Activated T-cell treated with anti-CD3 and anti-CD28 coated beads, Interleukin-2, amount 50 U/mL, for 72 hours (primary cell): ENCODE data around the gene MOB3C. TPM values are rescaled to one million over a fixed set of nuclear protein-coding genes. Genes with fewer than 3 reads are reported as not detected.
"Not testable (repeated sequence)": the region's sequence is repeated elsewhere in the genome, so short reads cannot be mapped to it uniquely, and the experiment has no call there.

ENCODE experiments used
- ATAC-seq, 2 donors: fragments of 150-1000 bp; cut with Tn5 transposase; replicated peaks in 1 of 2; 2 replicates each; pipeline ENCODE4 v1.10.0; 2021; ENCODE audit warnings: moderate library complexity in 2 of 2, mild to moderate bottlenecking in 1 of 2
- DNase-seq, 2 donors: peaks; one replicate each; pipeline ENCODE4 v3.0.0; 2021 to 2022; ENCODE audit warnings: mixed read lengths in 1 of 2
- H3K27ac Mint-ChIP-seq: one replicate; pipeline ENCODE4 v1.8.0; 2022; ENCODE audit warnings: mild to moderate bottlenecking, moderate library complexity, mixed read lengths
- H3K27me3 Mint-ChIP-seq: one replicate; pipeline ENCODE4 v1.8.0; 2022; ENCODE audit warnings: low read depth, mixed read lengths
- H3K36me3 Mint-ChIP-seq, 2 donors: one replicate each; pipeline ENCODE4 v1.8.0; 2022; ENCODE audit warnings: mixed read lengths in 2 of 2, mild to moderate bottlenecking in 1 of 2; ENCODE audit not compliant: insufficient read depth in 2 of 2
- H3K4me1 Mint-ChIP-seq: one replicate; pipeline ENCODE4 v1.8.0; 2022; ENCODE audit warnings: low read depth, mixed read lengths
- H3K4me3 Mint-ChIP-seq, 2 donors: one replicate each; pipeline ENCODE4 v1.8.0; 2022; ENCODE audit warnings: mild to moderate bottlenecking in 2 of 2, mixed read lengths in 2 of 2, moderate library complexity in 2 of 2
- H3K9me3 Mint-ChIP-seq, 2 donors: one replicate each; pipeline ENCODE4 v1.8.0; 2022; ENCODE audit warnings: mixed read lengths in 2 of 2
- total RNA-seq, 2 donors: library from RNA; stranded (reverse); gene quantifications; one replicate each; pipeline ENCODE4 v1.2.3, GENCODE V29; 2022

Gene MOB3C
- total RNA-seq, result 10 to 100 TPM; 13.3 to 13.7 TPM

DNA sequence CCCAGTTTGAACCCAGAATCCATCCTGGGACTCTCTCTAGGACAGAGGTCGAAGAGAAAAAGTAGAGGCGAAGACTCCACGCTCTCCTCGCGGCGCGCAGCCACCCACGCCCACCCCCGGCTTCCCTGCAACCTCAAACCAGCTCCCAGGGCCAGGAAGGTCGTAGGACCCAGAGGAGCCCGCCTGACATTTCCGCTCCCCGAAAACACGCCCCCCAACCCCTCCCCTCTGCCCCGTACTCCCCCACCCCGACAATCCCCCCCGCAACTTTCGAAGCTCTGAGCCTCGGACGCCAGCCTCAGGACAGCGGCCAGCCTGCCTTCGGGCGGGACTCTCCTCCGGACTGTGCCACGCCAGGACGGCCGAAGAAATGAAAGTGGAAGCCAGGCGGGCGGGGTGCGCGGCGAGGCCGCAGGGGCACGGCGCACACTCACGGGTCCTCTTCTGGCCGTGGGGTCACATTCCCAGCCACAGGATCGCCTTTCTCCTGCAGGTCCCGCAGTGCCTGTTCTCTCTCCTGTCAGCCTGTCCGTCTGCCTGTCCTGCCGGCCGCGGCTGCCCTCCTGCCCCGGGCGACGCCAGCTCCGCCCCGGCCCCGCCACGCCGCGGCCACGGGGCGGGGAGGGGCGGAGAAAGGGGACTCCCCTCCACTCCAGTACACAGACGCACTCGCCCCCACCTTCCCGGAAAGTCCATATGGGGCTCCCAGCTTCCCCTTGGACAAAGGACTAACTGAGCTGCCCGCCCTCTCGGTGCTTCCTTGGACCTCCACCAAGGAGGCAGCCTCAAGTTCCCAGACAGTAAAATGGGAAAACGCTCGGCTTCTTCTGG lies at the start of gene MOB3C:
TSS of gene MOB3C (minus strand) at position 535 of the 831 bp plus-strand sequence. CDS start 3,490 bp downstream, outside the sequence.
- DNase-seq, result peak; percentile 74 to 77
- H3K4me1 Mint-ChIP-seq, result peaks cover 46% of the 10 kb centered on the region
- peak; percentile 78 to 81 for ATAC-seq
- no peaks in the 10 kb centered on the region for H3K27me3 Mint-ChIP-seq
- H3K27ac Mint-ChIP-seq, result peak within 1 kb of the TSS; percentile 91
- H3K36me3 Mint-ChIP-seq, result peaks cover 0 to 1% of the 10 kb centered on the region in 2 donors
- no peaks in the 10 kb centered on the region for H3K9me3 Mint-ChIP-seq
- H3K4me3 Mint-ChIP-seq, result peak within 1 kb of the TSS; percentile 92 to 93

DNA sequence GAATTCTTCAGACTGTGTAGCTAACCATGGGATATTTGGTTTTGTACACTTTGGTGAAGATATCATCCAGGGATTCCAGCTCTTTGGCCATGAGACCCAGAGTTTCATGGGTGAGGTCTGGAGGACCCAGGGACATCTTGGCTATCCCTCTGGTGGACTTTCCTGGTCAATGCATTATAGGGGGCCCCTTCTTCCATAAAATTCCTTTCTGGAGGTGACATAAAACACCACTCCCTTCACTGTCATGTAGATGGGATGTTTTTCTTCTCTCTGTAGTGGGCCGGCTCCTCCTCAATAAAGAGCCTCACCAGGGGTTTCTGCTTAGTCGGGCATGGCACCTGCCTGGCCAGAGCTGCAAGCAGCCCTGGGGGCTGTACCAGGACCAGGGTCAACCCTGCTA lies 49.4 kb upstream of the MOB3C start:
- H3K4me3 Mint-ChIP-seq, result peak overlapping the region; percentile 33 to 76
- peaks cover 5 to 10% of the 10 kb centered on the region in 2 donors for H3K36me3 Mint-ChIP-seq
- DNase-seq (no peak), ATAC-seq (no peak)
- H3K27me3 Mint-ChIP-seq, result no peaks in the 10 kb centered on the region
- H3K27ac Mint-ChIP-seq, result no peak overlapping the region
- peaks cover 20% of the 10 kb centered on the region for H3K4me1 Mint-ChIP-seq
- no peaks in the 10 kb centered on the region for H3K9me3 Mint-ChIP-seq

DNA sequence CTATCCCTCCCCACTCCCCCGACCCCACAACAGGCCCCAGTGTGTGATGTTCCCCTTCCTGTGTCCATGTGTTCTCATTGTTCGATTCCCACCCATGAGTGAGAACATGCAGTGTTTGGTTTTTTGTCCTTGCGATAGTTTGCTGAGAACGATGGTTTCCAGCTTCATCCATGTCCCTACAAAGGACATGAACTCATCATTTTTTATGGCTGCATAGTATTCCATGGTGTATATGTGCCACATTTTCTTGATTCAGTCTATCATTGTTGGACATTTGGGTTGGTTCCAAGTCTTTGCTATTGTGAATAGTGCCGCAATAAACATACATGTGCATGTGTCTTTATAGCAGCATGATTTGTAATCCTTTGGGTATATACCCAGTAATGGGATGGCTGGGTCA lies 46.3 kb upstream of the MOB3C start:
- not testable (repeated sequence) for DNase-seq, H3K4me3 Mint-ChIP-seq, H3K9me3 Mint-ChIP-seq, H3K27me3 Mint-ChIP-seq, ATAC-seq, H3K27ac Mint-ChIP-seq
- Mint-ChIP-seq H3K4me1 (peaks cover 38% of the 10 kb centered on the region), H3K36me3 (peaks cover 5 to 10% of the 10 kb centered on the region in 2 donors)

DNA sequence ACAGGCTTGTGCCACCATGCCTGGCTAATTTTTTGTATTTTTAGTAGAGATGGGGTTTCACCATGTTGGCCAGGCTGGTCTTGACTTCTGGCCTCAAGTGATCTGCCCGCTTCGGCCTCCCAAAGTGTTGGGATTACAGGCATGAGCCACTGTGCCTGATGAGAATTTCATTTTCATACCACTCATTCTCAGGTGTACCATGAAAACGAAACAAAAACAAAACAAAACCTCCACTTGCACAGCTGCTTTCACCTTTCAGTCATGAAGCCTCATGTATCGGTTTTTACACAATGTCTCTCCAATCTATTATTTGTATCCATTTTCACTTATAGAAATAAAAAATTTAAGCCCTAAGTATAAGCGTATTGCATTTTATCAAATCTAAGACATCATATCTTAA lies 43.5 kb upstream of the MOB3C start:
- peak in 1 of 2 donors; percentile 26 for ATAC-seq
- Mint-ChIP-seq H3K4me3 (peak overlapping the region in 1 of 2 donors; percentile 40), H3K36me3 (peaks cover 7 to 18% of the 10 kb centered on the region in 2 donors), H3K4me1 (peaks cover 20% of the 10 kb centered on the region), H3K27ac (peak overlapping the region; percentile 75)
- DNase-seq, H3K9me3 Mint-ChIP-seq, H3K27me3 Mint-ChIP-seq: not testable (repeated sequence)

DNA sequence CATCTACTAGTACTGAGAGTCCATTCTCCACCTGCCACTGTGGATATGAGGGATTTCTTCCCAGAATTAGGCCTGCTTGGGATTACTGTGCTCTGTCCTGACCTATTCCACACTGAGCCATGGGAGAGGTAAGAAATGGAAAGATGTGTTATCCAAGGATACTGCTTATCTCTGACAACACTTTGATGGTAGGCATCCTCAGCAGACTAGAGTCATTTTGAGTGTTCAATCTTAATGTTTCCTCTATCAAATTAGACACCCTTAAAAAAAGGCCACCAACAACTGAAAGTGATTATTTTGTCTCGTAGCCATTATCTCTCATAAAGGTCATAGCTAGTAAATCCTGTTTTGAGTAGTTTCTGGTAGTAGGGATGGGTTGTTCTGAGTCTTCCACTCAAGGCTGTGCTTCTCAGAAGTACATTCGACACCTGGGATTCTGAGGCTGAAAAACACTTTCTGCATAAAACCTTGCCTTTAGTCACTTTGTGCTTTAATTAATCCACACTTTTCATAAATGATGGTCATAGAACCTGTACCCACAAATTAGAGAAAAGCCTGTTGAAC lies 42.8 kb upstream of the MOB3C start:
- DNase-seq, result no peak
- Mint-ChIP-seq H3K4me1 (peaks cover 20% of the 10 kb centered on the region), H3K9me3 (peaks cover 0 to 2% of the 10 kb centered on the region in 2 donors), H3K36me3 (peaks cover 8 to 19% of the 10 kb centered on the region in 2 donors), H3K27me3 (no peaks in the 10 kb centered on the region), H3K27ac (no peak overlapping the region), H3K4me3 (no peak overlapping the region)
- peak; percentile 18 to 65 for ATAC-seq

DNA sequence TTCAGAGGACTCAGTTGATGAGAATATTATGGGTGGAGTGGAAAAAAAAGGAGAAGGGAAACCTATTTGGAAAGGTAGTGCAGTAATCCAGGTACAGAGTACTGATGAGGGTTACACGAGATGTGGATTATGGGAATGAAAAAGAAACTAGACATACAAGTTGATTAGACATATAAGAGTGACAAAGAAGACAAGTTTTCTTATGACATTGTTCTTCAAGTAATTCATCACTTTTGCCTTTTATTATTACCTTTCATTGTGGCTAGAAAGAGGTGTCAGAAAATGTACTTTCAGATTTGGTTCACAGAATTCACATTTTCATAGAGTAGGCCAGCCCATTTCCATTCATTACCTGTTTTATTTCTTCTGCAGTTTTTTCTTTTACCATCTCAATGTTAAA lies 41.2 kb upstream of the MOB3C start:
- H3K27me3 Mint-ChIP-seq, result no peaks in the 10 kb centered on the region
- peaks cover 0 to 2% of the 10 kb centered on the region in 2 donors for H3K9me3 Mint-ChIP-seq
- peaks cover 7 to 14% of the 10 kb centered on the region in 2 donors for H3K36me3 Mint-ChIP-seq
- ATAC-seq, result peak in 1 of 2 donors; percentile 62
- H3K4me1 Mint-ChIP-seq, result peaks cover 32% of the 10 kb centered on the region
- no peak for DNase-seq
- H3K4me3 Mint-ChIP-seq, result no peak overlapping the region
- H3K27ac Mint-ChIP-seq, result no peak overlapping the region

DNA sequence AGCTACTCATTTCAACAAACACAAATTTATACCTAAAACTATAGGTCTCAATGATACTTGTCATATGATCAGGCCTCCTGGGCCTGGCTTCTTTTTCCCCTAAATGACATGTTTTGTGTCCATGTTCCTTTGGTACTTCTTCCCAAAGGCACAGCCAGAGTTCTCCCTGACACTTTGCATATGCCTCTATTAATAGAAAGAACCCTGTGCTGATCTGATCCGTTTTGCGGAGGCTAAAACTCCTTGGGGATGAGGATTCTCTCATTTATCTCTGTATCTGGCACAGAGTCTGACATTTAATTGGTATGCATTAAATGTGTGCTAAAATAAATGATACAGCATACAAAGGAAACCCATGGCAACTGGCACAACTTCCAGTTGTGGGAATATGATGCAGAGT lies 40.0 kb upstream of the MOB3C start:
- Mint-ChIP-seq H3K27me3 (no peaks in the 10 kb centered on the region), H3K4me3 (no peak overlapping the region), H3K9me3 (peaks cover 0 to 2% of the 10 kb centered on the region in 2 donors), H3K4me1 (peaks cover 32% of the 10 kb centered on the region), H3K27ac (no peak overlapping the region), H3K36me3 (peaks cover 8 to 19% of the 10 kb centered on the region in 2 donors)
- ATAC-seq, result no peak
- DNase-seq, result no peak

DNA sequence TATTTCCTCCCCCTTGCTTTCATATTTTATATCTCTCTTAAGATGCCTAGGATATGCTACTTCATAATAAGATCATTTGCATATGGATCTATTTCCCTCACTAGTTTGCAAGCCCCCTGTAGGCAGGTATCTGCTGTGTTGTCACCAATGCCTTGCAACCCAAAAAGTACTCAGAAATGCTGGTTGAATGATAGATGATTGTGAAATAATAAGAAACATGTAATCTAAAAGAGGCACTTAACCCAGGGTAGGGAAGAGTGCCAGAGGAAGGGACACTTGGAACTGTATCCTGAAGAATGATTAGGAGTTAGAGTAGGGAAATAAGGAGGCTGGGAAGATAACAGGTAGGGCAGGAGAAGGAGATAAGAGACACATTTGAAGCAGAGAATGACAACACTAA lies 39.2 kb upstream of the MOB3C start:
- Mint-ChIP-seq H3K36me3 (peaks cover 8 to 21% of the 10 kb centered on the region in 2 donors), H3K27ac (no peak overlapping the region)

DNA sequence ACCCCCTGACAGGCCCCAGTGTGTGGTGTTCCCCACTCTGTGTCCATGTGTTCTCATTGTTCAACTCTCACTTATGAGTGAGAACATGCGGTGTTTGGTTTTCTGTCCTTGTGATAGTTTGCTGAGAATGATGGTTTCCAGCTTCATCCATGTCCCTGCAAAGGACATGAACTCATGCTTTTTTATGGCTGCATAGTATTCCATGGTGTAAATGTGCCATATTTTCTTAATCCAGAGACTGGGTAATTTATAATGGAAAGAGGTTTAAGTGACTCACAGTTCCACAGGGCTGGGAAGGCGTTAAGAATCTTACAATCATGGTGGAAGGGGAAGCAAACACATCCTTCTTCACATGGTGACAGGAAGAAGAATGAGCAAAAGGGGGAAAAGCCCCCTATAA lies 38.1 kb upstream of the MOB3C start:
- H3K4me1 Mint-ChIP-seq, result peaks cover 17% of the 10 kb centered on the region
- not testable (repeated sequence) for ATAC-seq, DNase-seq, H3K27me3 Mint-ChIP-seq, H3K27ac Mint-ChIP-seq, H3K4me3 Mint-ChIP-seq, H3K9me3 Mint-ChIP-seq
- H3K36me3 Mint-ChIP-seq, result peaks cover 14 to 26% of the 10 kb centered on the region in 2 donors

More for the DNA sequence above, 39.2 kb upstream of the MOB3C start:
- DNase-seq (no peak), ATAC-seq (no peak)
- no peak overlapping the region for H3K4me3 Mint-ChIP-seq
- peaks cover 0 to 2% of the 10 kb centered on the region in 2 donors for H3K9me3 Mint-ChIP-seq
- no peaks in the 10 kb centered on the region for H3K27me3 Mint-ChIP-seq
- peaks cover 29% of the 10 kb centered on the region for H3K4me1 Mint-ChIP-seq

DNA sequence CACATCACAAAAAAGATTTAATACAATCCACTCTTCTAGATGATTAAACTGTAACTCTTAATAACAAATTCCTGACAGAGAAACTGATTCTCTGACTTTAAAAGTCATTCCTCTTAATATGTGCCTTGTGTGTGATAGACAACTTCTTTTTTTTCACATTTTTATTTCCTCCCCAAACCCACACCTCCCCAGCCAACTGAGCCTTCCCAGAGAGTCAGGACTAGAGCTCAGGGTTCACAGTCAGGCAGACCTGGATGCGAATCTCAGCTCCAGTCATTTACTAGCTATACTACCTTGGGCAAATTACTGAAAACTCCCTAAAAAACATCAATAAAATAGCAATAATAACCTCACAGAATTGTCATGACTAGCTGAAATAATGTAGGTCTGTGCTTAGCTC lies 37.4 kb upstream of the MOB3C start:
- Mint-ChIP-seq H3K4me1 (peaks cover 11% of the 10 kb centered on the region), H3K36me3 (peaks cover 16 to 30% of the 10 kb centered on the region in 2 donors), H3K4me3 (no peak overlapping the region), H3K27me3 (no peaks in the 10 kb centered on the region), H3K27ac (no peak overlapping the region), H3K9me3 (peaks cover 2 to 3% of the 10 kb centered on the region in 2 donors)
- DNase-seq, result no peak
- no peak for ATAC-seq

DNA sequence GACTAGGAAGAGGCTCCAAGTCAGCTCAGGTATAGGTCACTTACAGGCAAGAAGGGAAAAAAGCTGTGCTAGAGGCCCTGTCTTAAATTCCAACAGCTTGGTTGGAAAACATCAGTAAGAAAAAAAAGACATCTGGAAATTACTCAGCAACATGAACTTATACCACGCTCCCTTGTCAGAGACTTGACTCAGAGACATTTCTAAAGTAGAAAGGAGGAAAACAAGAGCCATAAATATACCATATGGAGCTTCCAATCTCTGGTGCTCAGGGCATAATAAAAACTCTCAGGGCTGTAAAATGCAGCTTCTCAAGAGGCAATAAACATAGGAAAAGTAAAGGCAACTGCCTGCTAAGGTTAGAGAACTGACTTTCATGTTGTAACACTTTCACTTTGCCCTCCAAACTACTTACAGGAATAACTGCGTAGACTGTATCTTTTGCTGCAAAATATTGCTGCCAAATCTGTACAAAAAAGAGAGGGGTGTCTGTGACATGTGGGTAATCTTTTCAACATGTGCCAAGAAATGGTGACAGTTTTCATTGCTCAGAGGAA lies 36.9 kb upstream of the MOB3C start:
- peak; percentile 27 to 44 for ATAC-seq
- H3K4me3 Mint-ChIP-seq, result no peak overlapping the region

DNA sequence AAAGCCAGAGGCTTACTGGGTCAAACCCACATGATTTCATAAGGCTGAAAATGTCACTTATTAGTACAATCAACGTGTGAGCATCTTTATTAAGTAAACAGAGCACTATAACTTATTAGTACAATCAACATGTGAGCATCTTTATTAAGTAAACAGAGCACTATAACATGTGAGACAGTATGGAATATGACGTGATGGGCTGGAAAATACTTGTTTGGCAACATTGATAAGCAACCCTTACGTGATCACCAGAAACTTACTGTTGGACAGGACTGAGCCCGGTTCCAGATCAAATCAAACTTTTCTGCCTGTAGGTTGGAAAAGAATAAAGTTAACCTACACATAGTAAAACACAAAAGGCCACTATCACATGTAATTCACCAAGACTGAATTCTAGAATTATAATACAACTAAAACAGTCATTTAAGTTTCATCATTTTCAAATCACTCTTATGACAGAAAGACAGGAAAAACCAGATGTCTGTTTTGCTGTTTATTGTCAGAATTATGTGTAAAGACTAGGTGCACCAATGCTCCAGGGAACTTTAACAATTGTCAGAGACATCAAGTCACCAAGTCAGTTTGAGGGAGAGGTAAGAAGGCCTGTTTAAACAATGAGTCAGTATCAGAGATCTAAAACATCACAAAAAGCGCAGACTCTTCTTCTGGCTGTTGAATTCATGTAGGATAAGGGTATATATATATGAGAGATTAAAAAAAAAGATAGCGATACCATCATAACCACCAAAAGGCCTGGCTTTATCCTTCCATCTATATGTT lies 35.9 kb upstream of the MOB3C start:
- H3K36me3 Mint-ChIP-seq, result peaks cover 16 to 29% of the 10 kb centered on the region in 2 donors
- no peak for ATAC-seq
- H3K9me3 Mint-ChIP-seq, result peaks cover 2 to 3% of the 10 kb centered on the region in 2 donors

More for the DNA sequence above, 36.9 kb upstream of the MOB3C start:
- peaks cover 2 to 3% of the 10 kb centered on the region in 2 donors for H3K9me3 Mint-ChIP-seq
- H3K27me3 Mint-ChIP-seq, result no peaks in the 10 kb centered on the region
- H3K4me1 Mint-ChIP-seq, result peaks cover 11% of the 10 kb centered on the region
- DNase-seq, result no peak
- H3K36me3 Mint-ChIP-seq, result peaks cover 16 to 30% of the 10 kb centered on the region in 2 donors
- peak overlapping the region; percentile 54 for H3K27ac Mint-ChIP-seq

More for the DNA sequence above, 35.9 kb upstream of the MOB3C start:
- no peak for DNase-seq
- H3K4me1 Mint-ChIP-seq, result peaks cover 11% of the 10 kb centered on the region
- H3K27ac Mint-ChIP-seq, result peak overlapping the region; percentile 54
- H3K27me3 Mint-ChIP-seq, result no peaks in the 10 kb centered on the region
- H3K4me3 Mint-ChIP-seq, result no peak overlapping the region
